ENCODE data around the gene ST3GAL3. TPM values are rescaled to one million over a fixed set of nuclear protein-coding genes. Genes with fewer than 3 reads are reported as not detected.

The ST3GAL3 gene
- total and polyA plus RNA-seq, 10 of the 15 experiments (the other 5 are each of a cell fraction or from before 2014, with no cell fraction given) = 1.2 to 19.3 (median 11.0) TPM

DNA sequence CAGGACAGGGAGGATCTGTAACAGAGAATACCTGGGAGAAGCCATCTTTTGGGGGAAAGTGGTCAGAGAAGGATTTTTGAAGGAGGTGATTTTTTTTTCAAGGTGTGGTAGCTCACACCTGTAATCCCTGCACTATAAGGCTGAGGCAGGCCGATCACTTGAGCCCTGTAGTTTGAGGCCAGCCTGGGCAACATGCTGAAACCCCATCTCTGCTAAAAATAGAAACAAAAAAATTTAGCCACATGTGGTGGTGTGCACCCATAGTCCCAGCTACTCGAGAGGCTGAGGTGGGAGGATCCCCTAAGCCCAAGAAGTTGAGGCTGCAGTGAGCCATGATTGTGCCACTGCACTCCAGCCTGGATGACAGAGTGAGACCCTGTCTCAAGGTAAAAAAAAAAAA lies 158.9 kb downstream of the ST3GAL3 start:
- 69% methylated on average over 2 of the region's 2 CpGs for WGBS (ENCODE audit: insufficient coverage, insufficient replicate concordance, low lambda C conversion rate, missing lambda C conversion rate)
- Histone ChIP-seq H3K4me2 (ENCODE audit: control insufficient read depth, insufficient read depth) (no peak overlapping the region), H3K9me3 (replicated peaks; ENCODE audit: control insufficient read depth, insufficient read depth, low read length) (no peaks in the 10 kb centered on the region), H3K4me3 (no peak overlapping the region), H3K27me3 (replicated peaks in 1 of 2; ENCODE audit: control insufficient read depth in 2 of 2, insufficient read depth in 2 of 2, low read length in 1 of 2) (no peaks in the 10 kb centered on the region), H3K4me1 (ENCODE audit: control insufficient read depth, insufficient read depth, low read length) (peaks cover 11% of the 10 kb centered on the region; the same call in 1 of the 2 replicates), H3K9ac (ENCODE audit: control insufficient read depth, insufficient read depth, low read length) (peak overlapping the region; percentile 42), H2AFZ (ENCODE audit: control insufficient read depth, low read depth, low read length) (peak overlapping the region; percentile 31; the same call in 1 of the 2 replicates), H3K36me3 (ENCODE audit: control insufficient read depth in 2 of 2, insufficient read depth in 2 of 2, low read length in 1 of 2) (no peaks in the 10 kb centered on the region), H3K27ac (ENCODE audit: control insufficient read depth, insufficient read depth) (peak overlapping the region; percentile 54; the same call in 1 of the 2 replicates), H4K20me1 (ENCODE audit: control insufficient read depth, insufficient read depth) (no peaks in the 10 kb centered on the region), H3K79me2 (ENCODE audit: control insufficient read depth, insufficient read depth, low read length) (no peaks in the 10 kb centered on the region)
- TF ChIP-seq ZBED1 (IDR thresholded peaks at IDR 0.05; ENCODE audit: borderline replicate concordance) (no peak), RFX5 (IDR thresholded peaks at IDR 0.05; ENCODE audit: low read depth, low read length) (no peak), LARP7 (IDR thresholded peaks at IDR 0.05) (no peak), TCF12 (IDR thresholded peaks at IDR 0.05; ENCODE audit: low read depth, low read length) (no peak), TAF1 (IDR thresholded peaks at IDR 0.05; ENCODE audit: borderline replicate concordance, low read depth, low read length) (no peak), POLR2A (IDR thresholded peaks at IDR 0.05; ENCODE audit: low read depth, low read length) (no peak), CBX3 (IDR thresholded peaks at IDR 0.05; ENCODE audit: borderline replicate concordance, low read depth) (no peak), SMARCA5 (IDR thresholded peaks at IDR 0.05) (no peak), YY1 (IDR thresholded peaks at IDR 0.05; ENCODE audit: low read depth, low read length) (no peak), TCF3 (IDR thresholded peaks at IDR 0.05; ENCODE audit: borderline replicate concordance, insufficient read depth, low read depth, low read length) (no peak), HDAC6 (IDR thresholded peaks at IDR 0.05; ENCODE audit: unreplicated experiment) (no peak), BHLHE40 (IDR thresholded peaks at IDR 0.05; ENCODE audit: borderline replicate concordance in 1 of 2, low read depth in 2 of 2, low read length in 1 of 2) (no peak), RAD21 (IDR thresholded peaks at IDR 0.05; ENCODE audit: insufficient read depth, low read depth, low read length) (no peak), EP300 (IDR thresholded peaks at IDR 0.05; ENCODE audit: borderline replicate concordance in 1 of 2, control insufficient read depth in 1 of 2, low read depth in 2 of 2, low read length in 2 of 2) (no peak), SRF (IDR thresholded peaks at IDR 0.05; ENCODE audit: low read depth in 2 of 2, low read length in 2 of 2) (no peak), HCFC1 (IDR thresholded peaks at IDR 0.05; ENCODE audit: low read length) (no peak), JUND (IDR thresholded peaks at IDR 0.05; ENCODE audit: low read depth, low read length) (no peak), ESRRA (IDR thresholded peaks at IDR 0.05; ENCODE audit: low read length) (no peak), RBBP5 (conservative IDR thresholded peaks at IDR 0.05) (no peak)
- TF ChIP-seq, protein P1, sequence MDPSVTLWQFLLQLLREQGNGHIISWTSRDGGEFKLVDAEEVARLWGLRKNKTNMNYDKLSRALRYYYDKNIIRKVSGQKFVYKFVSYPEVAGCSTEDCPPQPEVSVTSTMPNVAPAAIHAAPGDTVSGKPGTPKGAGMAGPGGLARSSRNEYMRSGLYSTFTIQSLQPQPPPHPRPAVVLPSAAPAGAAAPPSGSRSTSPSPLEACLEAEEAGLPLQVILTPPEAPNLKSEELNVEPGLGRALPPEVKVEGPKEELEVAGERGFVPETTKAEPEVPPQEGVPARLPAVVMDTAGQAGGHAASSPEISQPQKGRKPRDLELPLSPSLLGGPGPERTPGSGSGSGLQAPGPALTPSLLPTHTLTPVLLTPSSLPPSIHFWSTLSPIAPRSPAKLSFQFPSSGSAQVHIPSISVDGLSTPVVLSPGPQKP (IDR thresholded peaks at IDR 0.05; ENCODE audit: low read depth, low read length) = no peak
- no peak for DNase-seq (ENCODE audit: low read depth, low spot score)
- in situ Hi-C loops (cut with MboI) (no loop called here), intact Hi-C loops (cut with micrococcal nuclease; ENCODE audit: unreplicated experiment) (no loop called here)
- FAIRE-seq = peak; percentile 38
- SMC1A ChIA-PET (ENCODE audit: uncharacterized antibody, unreplicated experiment) = interaction anchor here (1.0 to 1.3 kb wide), 2 partner anchors 82 to 101 kb away, joined by 3 to 4 read pairs; no protein-coding TSS in a partner anchor
- no TSS peak for BruUV-seq (replicated peaks)
- POLR2A ChIA-PET = interaction anchor here (0.7 kb wide), 1 partner anchor 34 kb away, joined by 5 read pairs; no protein-coding TSS in a partner anchor
- RAD21 ChIA-PET (ENCODE audit: unreplicated experiment) = interaction anchor here (0.9 kb wide), 1 partner anchor 103 kb away, joined by 3 read pairs; no protein-coding TSS in a partner anchor
- CTCF ChIA-PET = interaction anchor here (0.7 to 1.1 kb wide), 2 partner anchors 65 to 975 kb away, joined by 3 read pairs; no protein-coding TSS in a partner anchor
- ATAC-seq = no peak

Measured in GM12878 (cell line).